K562 treated with DMSO at 1 percent for 48 hours (cell line): ENCODE measurements around the gene USP19. TPM values are rescaled to one million over a fixed set of nuclear protein-coding genes. Genes with fewer than 3 reads are reported as not detected.

Source experiments
- total RNA-seq: library from RNA; unstranded; fragments of 300-600 nt; gene quantifications from 2 replicates; pipeline ENCODE4 v1.2.3, GENCODE V29; 2022; ENCODE audit warnings: low replicate concordance; ENCODE audit errors: extremely low read depth

USP19 gene, protein sequence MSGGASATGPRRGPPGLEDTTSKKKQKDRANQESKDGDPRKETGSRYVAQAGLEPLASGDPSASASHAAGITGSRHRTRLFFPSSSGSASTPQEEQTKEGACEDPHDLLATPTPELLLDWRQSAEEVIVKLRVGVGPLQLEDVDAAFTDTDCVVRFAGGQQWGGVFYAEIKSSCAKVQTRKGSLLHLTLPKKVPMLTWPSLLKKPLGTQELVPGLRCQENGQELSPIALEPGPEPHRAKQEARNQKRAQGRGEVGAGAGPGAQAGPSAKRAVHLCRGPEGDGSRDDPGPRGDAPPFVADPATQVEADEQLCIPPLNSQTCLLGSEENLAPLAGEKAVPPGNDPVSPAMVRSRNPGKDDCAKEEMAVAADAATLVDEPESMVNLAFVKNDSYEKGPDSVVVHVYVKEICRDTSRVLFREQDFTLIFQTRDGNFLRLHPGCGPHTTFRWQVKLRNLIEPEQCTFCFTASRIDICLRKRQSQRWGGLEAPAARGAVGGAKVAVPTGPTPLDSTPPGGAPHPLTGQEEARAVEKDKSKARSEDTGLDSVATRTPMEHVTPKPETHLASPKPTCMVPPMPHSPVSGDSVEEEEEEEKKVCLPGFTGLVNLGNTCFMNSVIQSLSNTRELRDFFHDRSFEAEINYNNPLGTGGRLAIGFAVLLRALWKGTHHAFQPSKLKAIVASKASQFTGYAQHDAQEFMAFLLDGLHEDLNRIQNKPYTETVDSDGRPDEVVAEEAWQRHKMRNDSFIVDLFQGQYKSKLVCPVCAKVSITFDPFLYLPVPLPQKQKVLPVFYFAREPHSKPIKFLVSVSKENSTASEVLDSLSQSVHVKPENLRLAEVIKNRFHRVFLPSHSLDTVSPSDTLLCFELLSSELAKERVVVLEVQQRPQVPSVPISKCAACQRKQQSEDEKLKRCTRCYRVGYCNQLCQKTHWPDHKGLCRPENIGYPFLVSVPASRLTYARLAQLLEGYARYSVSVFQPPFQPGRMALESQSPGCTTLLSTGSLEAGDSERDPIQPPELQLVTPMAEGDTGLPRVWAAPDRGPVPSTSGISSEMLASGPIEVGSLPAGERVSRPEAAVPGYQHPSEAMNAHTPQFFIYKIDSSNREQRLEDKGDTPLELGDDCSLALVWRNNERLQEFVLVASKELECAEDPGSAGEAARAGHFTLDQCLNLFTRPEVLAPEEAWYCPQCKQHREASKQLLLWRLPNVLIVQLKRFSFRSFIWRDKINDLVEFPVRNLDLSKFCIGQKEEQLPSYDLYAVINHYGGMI (N-terminal part only)
- total RNA-seq, result not detected in 2 replicates

GRCh38 chr3:49120438-49121131 is at the start of gene USP19:
Gene USP19 (minus strand): TSS chr3:49120823. CDS start chr3:49119145, 1,678 bp downstream.

GRCh38 chr3:49165771-49166751 is 45.4 kb upstream of the USP19 start, which contains the start of gene CCDC71:
Gene CCDC71 (minus strand): TSS chr3:49166331. CDS start chr3:49164208, 2,123 bp downstream.

DNA sequence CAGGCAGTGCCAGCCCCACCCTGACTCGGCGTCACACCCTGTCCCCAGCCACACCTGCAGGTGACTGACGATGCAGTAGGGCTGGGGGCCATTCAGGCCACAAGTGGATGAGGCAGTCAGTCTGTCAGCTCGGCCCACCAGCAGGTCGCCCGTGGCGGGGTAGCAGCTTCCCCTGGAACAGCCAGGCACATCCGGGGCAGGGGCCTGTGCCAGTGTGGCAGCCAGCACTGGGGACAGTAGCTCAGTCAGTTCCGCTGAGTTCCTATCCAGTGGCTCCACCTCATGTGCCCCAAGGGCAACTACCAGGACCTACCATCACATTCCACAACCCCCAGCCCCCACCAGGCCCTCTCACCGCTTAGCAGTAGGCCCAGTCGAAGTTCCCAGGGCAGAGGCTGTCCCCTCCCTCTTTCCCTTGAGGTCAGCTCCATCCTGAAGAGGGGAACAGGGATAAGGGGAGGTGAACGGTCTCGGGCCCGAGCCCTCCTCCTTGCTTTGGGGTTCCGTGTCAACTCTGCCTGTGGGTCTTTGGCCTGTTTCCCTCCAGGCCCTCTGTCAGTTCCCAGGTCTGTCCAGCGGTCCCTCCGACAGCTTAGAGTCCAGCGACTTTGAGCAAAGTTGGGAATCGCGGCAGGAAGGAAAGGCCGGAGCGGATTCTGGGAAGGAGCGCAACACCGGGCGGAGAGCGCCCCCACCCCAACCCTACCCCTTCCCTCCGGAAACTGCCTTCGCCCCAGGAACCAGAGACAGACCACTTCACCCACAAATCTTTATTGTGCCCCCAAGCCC is 12.0 kb upstream of the USP19 start, which contains the start of gene LAMB2:
TSS of gene LAMB2 (minus strand) at position 614 of the 789 bp plus-strand sequence. CDS start at position 431, 183 bp downstream.

DNA sequence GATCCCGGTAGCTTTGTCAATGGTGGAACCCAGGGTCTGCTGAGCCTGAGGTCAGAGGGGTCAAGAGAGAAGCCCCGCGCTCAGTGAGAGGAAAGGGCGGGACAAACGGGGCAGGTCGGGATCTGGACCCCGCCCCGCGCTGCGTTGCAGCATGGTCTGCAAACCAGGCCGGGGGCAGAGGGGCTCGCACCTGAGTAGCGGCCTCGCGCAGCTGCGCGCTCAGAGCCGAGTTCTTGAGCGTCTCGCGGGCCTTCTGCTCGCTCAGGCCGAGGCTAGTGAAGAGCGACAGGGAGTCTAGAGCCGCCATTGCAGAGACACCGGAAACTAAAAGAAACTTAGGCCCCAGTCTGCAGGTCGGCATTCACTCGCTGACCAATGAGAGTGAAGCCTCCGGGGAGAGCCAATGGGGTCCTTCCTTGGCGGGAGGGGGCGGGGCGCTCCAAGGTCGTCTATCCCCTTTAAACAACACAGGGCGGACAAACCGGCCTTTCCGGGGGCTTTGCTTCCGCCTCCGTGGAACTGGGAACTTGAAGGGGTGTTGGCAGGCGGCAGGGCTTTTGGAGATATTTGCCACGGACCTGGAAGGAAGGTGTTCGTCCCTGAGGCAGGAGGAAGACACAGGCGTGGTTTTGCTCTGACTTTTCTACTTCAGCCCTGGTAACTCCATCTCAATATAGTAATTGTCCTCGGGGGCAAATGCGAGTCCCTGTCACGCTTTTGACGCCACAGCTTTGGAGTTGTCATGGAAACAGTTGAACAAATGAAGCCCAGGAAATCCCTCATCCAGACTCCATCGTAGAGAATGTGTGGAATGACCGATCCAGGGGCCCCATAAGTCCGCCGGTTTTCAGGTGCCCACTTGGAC is 16.0 kb downstream of the USP19 start, which contains the start of gene QARS1:
TSS of gene QARS1 (minus strand) at position 331 of the 865 bp plus-strand sequence. CDS start at position 307, 24 bp downstream.

GRCh38 chr3:49093853-49094767 is 26.5 kb downstream of the USP19 start, which contains the start of gene QRICH1:
Gene QRICH1 (minus strand): TSS chr3:49094071. CDS start chr3:49077017, 17,054 bp downstream.

Other genes with a start within 250 kb of the USP19 start
- gene SLC25A20, start 221.9 kb downstream of the USP19 start, total RNA-seq, result not detected in 2 replicates
- not detected in 2 replicates for gene ARIH2, start 202.0 kb downstream of the USP19 start, total RNA-seq
- gene P4HTM, start 130.6 kb downstream of the USP19 start, total RNA-seq, result not detected in 2 replicates
- 146 TPM in 1 of 2 replicates, not detected in the other for gene WDR6, start 113.4 kb downstream of the USP19 start, total RNA-seq
- gene DALRD3, start 102.2 kb downstream of the USP19 start, total RNA-seq, result not detected in 2 replicates
- gene NDUFAF3, start 98.7 kb downstream of the USP19 start, total RNA-seq, result not detected in 2 replicates
- not detected in 2 replicates for gene IMPDH2, start 91.4 kb downstream of the USP19 start, total RNA-seq
- gene QRICH1, start 26.8 kb downstream of the USP19 start, total RNA-seq, result not detected in 2 replicates
- not detected in 2 replicates for gene QARS1, start 16.1 kb downstream of the USP19 start, total RNA-seq
- gene LAMB2, start 12.2 kb upstream of the USP19 start, total RNA-seq, result not detected in 2 replicates
- gene CCDC71, start 45.5 kb upstream of the USP19 start, total RNA-seq, result not detected in 2 replicates
- 1,112 TPM in 1 of 2 replicates, not detected in the other for gene KLHDC8B, start 50.8 kb upstream of the USP19 start, total RNA-seq
- not detected in 2 replicates for gene C3orf62, start 156.4 kb upstream of the USP19 start, total RNA-seq
- not detected in 2 replicates for gene USP4, start 219.2 kb upstream of the USP19 start, total RNA-seq
- not detected in 2 replicates for gene GPX1, start 237.5 kb upstream of the USP19 start, total RNA-seq